GM18505 (cell line): ENCODE results near the gene RAD23A.

Source experiments
- ATAC-seq: cut with Tn5 transposase; IDR thresholded peaks from one replicate; pipeline ENCODE4 v1.9.1; 2021; ENCODE audit not compliant: unreplicated experiment
- POLR2A ChIP-seq: IDR thresholded peaks from 4 replicates; pipeline ENCODE4 v1.6.1; 2011; ENCODE audit warnings: borderline replicate concordance; ENCODE audit not compliant: insufficient read depth, insufficient read length; ENCODE audit errors: extremely low read depth

Gene RAD23A

GRCh38 chr19:12930002-12930645 lies 15.5 kb upstream of the RAD23A start:
- no peak for ATAC-seq
- TF ChIP-seq POLR2A, result no peak

DNA sequence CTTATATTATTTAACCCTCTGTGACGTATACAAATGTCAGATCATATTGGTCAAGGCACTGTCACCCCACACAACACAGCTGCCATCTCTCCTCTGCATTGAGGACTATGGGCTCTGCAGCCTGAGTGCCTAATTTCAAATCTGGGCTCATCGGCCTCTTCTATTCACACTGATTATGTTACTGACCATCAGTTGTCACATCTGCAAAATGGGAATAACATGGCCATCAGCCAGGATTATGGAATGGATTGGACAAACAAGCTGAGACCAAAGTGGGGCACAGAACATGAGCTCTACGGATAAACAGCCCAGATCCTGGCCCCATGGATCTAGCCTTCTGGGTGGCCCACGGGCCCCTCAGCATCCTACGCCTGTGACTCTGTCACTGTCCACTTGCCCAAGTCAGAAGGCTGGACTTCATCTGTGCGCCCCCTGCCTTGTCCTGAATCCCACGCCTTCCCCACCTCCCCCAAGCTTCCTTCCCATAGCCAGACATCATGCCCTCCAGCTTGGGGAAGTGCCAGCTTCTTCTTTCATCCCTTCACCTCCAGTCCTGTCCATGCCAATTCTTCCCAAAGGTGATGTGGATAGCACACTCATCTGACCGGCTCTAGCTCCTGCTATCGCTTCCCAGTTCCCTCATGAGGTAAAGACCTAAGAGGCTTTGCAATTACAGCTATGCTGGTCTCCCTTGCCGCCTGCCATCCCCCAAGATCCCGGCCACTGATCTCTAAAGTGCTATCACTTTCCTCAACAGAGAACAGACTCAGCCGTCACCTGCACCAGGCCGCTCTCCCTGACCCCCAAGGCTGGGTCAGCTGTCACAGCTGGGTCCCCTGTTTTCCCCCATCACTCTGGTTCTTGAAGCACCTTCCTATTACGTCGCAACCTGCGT lies 13.0 kb upstream of the RAD23A start:
- ATAC-seq, result no peak
- TF ChIP-seq POLR2A, result no peak

DNA sequence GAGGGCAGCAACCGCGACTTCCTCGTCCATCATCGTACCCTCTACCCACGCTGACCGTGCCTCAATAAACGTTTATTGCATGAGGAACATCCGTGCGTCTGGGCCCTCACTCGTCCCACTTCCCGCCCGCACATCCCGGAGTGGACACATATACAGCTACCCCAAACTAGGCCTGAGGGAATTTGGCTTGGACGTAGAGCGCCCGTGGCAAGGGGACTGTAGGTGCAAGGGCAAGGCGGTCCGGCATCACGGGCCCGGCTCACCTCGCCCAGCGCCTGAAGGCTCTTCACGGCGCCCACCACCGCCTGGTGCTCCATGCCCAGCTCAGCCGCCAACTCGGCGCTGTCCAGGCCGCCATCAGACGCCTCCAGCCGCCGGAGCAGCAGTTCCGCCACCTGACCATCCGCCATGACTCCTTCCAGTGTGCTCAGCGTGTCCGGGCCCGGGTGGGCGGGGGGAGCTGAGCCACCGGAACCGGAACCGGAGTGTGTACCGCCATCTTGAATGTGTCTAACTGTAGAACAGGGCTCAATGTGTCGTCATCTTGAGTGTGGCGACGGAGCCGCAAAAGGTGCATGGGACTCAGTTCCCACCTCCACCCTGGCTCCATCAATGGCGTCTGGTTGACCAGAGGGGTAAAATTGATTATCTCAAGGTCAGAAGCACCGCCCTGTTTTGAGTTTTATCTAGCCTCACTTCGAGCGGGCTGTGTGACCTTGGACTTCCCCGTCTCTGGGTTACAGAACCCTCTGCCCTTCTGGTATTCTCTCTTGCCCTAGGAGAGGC lies 12.2 kb upstream of the RAD23A start, which contains the start of gene FARSA:
FARSA (minus strand) TSS at position 425 of the 786 bp plus-strand sequence; CDS start at position 410, 15 bp downstream.
- no peak for ATAC-seq
- peak; percentile 95 for TF ChIP-seq POLR2A

- no peak for TF ChIP-seq POLR2A
Measured at GRCh38 chr19:12935071-12935470, 10.6 kb upstream of the RAD23A start.

GRCh38 chr19:12936582-12936981 lies 9.1 kb upstream of the RAD23A start:
- TF ChIP-seq POLR2A, result no peak
- no peak for ATAC-seq

More at GRCh38 chr19:12935071-12935470, 10.6 kb upstream of the RAD23A start:
- ATAC-seq, result no peak

DNA sequence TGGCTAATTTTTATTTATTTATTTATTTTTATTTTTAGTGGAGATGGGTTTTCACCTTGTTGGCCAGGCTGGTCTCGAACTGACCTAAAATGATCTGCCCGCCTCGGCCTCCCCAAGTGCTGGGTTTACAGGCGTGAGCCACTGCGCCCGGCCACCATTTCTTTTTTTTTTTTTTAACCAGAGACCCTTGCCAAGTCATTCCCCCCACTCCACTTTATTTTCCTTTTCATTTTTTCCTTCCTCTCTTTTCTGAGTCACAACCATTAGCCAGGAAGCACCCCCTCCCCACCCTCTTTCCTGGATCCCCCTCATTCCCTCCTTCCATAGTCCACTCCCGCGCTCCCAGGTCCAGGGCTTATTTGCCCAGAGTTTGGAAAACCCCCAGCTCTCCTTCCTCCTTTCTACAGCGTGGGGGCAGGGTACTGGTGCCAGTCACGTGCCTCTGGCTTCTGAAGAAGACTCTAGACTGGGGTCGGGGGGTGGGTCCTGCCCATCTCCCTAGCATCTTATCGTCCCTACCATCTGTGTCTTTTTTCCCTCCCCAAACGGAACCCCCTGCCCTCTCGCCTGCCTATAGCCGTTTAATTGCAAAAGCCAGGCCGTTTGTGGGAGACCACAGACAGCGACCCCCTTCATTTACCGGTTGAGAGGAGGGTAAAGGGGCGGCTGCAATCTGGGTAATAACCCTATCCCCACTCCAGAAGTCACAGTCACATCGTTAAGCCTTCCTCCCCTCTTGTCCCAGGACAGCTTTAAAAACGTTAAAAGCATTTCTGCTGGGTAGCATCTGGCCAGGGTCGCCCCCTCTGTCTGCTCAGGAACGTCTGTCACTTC lies 8.4 kb upstream of the RAD23A start:
- TF ChIP-seq POLR2A, result no peak
- no peak for ATAC-seq

DNA sequence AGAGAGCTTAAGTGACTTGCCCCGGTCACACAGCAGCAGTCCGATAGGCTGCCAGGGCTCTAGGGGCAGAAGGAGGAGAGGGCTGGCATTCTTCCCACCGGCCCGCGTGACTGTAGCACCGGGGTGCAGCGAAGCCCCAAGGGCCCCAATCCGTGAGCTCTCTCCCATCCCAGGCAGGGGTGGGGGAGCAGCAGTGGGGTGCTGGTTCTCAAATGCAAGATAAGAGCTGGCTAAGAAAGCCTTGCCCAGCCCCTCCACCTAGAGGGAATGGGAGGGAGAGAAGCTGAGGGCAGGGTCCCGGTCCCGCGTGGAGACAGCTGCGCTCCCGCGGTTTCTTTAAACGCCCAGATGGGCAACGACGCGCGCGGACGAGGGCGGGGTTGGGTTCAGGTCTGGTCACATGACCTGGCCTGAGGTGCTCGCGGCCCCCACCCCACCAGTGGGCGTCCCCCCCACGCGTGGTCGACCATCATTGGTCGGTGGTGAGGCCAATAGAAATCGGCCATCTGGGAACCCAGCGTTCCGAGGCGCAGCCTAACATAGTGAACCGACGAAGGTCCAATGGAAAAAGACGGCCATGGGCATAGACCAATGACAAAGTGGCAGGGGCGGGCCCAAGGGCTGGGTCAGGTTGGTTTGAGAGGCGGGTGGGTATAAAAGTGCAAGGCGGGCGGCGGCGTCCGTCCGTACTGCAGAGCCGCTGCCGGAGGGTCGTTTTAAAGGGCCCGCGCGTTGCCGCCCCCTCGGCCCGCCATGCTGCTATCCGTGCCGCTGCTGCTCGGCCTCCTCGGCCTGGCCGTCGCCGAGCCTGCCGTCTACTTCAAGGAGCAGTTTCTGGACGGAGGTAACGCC lies 7.5 kb upstream of the RAD23A start, which contains the start of gene CALR:
CALR (plus strand) TSS at position 683 of the 852 bp plus-strand sequence; CDS start at position 754, 71 bp downstream.
- peak; percentile 83 for ATAC-seq
- peak; percentile 99 for TF ChIP-seq POLR2A

- no peak for ATAC-seq
- peak; percentile 32 for TF ChIP-seq POLR2A
Measured at GRCh38 chr19:12938779-12939601, 6.7 kb upstream of the RAD23A start.

- ATAC-seq, result no peak
- TF ChIP-seq POLR2A, result no peak
Measured at GRCh38 chr19:12939975-12940423, 5.7 kb upstream of the RAD23A start.

DNA sequence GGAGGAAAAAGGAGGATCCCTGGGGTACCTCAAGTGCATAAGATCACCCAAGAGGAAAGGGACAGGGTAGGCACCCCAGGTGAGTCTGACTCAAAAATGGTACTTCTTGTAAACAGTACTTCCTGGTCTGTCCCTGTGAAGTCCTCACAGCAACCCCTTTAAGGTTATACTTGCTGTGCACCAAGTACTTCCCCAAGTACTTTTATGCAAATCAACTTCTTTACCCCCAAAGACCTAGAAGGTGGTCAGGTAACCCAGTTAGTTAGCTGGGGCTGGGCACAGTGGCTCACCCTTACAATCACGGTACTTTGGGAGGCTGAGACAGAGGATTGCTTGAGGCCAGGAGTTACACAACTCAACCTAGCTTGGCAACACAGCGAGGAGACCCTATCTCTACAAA lies 4.8 kb upstream of the RAD23A start:
- ATAC-seq, result no peak
- peak; percentile 34 for TF ChIP-seq POLR2A

- TF ChIP-seq POLR2A, result peak; percentile 20
- no peak for ATAC-seq
Measured at GRCh38 chr19:12943437-12944044, 2.1 kb upstream of the RAD23A start.
